HG03432 (cell line): Measurements from ENCODE around the gene NHSL2.

Experiments
- ATAC-seq: cut with Tn5 transposase; IDR thresholded peaks from one replicate; pipeline ENCODE4 v1.9.1; 2021; ENCODE audit warnings: mild to moderate bottlenecking, moderate library complexity; ENCODE audit not compliant: unreplicated experiment

NHSL2 gene

DNA sequence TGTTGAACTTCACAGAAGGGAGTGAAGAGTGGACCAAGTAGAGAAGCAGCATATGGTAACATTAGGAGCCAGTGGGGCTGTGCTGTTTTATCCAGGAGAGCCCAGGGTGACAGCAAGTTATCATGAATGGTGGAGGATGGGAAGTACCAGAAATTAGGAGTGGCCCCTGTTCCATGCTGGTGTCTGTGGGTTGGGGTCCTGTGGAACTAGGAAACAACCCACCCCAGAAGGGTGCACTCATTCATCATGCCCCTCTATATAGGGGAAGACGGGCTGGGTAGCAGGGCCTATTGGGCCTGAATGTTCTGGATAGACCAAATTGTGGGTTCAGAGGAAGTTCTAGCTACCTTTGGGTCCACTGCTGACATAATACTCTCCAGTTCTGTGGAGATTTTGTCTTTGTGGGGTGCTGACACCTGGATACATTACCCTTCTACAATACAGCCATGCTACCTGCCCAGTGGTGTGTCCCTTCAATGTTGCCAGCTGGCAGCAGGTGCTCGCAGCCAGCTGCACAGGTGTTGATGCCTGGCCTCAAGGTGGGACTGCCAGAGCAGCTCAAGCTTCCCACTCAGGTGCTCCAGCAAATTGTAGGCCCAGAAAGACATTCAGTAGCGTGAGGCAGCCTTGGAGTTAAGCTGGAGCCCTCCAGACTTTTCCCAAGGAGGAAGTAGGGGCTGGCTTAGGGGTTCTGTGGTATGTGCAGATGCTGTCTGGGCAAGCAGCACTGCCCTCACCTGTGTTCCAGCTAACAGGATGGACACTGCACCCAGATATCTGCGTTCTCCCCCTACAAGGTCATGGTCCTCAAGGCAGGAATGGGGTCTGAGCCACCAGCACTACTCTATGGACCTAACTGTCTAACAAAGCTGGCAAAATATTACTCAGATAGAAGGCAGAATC lies 106.5 kb downstream of the NHSL2 start:
- no peak for ATAC-seq

DNA sequence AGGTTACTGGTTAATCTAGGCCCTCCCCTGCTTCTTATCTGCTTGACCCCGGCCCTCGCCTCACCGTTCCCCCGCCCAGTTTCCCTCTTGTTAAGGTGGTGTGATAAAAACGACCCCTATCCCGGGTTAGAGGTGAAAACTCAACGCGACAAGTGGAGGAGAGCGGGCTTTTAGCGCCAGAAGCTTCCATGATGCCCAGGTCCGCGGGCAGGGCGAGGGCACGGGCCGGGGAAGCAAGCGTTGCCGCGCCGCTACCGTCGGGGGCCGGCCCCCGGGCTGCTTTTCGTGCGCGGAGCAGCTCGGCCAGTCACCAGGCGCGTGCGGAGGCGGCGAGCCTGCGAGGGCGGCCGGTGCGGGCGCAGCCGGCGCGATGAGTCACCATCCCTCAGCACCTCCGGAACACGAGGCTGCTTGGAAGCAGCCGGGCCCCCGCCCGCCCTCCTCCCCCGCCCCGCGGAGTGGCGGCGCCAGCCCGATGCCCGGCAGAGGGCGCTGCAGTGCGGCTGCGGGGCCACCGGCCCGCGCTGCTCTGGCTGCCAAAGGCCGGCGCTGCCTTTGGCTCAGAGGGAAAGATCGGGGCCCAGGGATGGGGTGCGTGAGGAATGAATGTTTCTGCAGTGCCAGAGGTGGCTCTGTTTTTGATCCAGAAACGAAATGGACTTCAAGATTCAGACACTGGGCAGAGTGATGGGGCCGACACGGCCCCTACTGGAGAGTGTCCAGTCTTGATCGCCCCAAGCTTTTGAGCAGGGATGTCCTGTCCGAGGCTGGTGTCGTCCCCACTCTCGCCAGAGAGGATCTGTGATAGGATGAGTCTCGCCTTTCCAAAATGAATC lies 107.8 kb downstream of the NHSL2 start:
- ATAC-seq, result peak; percentile 80

DNA sequence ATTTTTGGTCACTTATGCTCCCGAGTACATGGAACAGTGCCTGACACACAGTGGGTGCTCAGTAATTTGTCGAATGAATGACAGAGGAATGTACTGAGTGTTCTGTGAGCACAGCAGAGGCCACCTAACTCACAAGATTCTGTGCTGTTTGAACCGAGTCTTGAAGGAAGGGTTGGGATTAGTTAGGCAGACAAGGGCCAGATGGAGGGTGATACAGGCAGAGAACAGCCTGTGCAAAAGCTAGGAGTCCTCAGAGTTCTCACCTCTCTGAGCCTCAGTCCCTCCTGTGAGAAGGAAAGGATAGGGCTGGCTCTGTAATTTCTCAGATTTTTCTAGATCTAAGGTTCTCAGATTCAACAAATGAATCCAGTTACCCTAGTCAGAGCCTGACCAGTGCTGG lies 108.8 kb downstream of the NHSL2 start:
- ATAC-seq, result no peak

DNA sequence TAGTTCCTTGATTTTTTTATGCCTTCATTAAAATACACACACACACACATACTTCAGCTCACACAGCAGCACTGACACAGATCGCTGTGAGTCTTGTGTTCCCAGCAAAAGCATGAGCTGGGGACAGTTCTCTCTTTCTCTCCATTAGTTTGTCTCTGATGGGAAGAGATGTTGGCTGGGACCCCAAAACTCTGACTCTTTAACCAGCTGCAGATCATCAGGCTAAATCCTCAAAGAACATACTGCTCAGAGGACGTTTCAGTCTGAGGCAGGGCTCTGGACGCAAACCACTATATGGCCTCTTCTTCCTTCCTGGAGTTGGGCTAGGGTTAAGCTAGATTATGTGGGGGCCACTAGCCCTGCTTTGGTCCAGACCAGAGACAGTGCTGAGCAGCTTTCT lies 109.6 kb downstream of the NHSL2 start:
- ATAC-seq, result no peak

DNA sequence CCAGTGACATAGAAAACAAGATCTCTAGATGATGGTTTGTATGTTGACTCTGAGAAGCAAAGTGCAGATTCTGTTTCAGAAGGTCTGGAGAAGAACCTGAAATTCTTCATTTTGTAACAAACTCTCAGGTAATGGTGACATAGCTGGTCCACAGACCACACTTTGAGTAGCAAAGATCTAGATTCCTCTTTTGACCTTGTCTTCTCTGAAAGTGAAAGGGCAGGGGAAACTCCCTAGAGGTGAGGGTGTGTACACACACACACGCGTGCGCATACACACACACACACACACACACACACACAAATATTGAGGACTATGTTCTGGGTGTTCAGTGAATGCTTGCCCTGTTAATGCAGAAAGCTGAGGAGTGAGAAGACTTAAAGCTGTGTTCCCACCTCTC lies 110.1 kb downstream of the NHSL2 start:
- ATAC-seq, result peak; percentile 69

DNA sequence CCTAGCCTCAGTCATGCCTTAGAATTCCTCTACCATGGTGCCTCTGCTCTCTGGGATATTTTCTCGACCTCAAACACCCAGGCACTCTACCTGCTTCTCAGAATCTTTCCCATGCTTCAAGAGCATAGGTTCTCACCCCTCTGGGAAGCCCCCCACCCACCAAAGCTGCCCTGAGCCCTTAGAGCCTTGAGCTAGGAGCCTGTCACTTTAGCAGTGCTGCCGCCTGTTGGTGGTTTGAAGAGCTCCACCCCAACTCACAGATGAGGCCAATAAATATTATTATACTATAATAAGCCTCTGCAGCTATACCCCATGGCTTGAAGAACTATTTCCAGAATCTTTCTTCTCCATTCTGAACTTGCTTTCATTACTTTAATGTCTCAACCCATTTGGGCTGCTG lies 111.3 kb downstream of the NHSL2 start:
- no peak for ATAC-seq

DNA sequence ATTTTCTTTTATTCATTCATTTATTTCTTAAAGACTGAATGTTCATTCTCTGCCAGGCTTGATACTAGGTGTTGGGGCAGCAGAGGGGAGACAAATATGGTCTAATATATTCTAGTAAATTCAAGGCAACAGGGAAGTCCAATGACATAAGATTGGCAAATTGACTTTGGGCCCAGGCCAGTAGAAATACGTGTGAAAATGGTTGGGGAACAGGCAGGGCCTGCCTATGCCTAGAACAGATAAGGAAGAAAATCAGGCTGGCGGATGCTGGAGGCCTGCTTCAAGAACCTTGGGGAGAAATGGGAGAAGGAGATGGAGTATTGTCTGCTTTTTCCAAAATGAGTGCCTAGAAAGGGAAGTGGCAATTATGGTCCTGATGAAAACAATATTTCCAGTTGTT lies 112.4 kb downstream of the NHSL2 start:
- no peak for ATAC-seq

DNA sequence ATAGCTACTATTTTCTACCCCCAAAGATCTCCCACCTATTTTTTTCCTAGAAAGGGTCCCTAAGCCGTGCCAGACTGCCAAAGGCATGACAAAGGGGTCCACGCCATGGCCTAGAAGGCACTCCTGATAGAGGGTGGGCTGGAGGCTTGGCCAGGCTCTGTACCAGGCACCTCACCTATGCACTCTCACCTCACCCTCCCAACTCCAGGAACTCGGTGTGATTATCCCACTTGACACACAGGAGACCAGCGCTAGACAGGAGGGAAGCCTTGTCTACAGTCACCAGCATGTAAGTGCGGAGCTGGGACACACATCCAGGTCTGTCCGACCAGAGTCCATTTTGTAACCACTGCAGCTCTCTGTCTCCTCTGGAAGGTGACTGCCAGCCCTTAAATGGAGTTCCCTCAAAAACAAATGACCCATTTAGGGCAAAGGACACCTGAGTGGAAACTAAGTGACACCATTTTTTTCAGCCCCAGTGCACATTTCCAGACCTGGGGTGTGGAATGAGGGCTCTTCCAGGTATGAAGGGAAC lies 114.7 kb downstream of the NHSL2 start:
- ATAC-seq, result no peak

DNA sequence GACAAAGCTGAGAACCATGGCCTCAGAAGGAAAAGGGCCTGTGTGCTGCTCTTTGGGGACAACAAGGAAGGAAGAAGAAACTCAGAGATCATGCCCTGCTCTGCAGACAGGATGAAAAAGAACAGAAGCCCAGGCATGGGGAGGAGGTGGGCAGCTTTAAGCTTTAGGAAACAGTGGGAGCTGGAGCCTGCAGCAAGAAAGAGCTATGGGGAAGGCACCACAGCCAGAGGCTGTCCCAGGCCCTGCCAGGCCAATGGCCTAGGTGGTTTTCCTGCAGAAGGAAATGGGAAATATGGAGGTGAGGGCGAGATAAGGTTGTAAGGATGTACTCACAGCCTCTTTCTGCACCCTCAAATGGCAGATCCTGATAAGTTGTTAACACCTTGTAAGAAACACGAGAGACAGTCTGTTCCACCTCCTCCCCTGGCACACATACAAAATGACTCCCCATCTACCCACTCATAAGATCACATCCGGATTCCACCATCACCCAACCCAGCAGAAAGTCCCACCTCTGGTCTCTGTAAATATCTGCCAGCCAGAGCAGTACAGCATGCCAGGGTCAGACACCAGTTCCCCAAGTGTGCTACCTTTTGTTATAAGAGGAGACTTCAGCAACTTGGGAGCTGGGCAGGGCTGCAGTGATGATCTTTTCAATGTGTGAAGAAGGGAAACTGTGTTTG lies 115.8 kb downstream of the NHSL2 start:
- no peak for ATAC-seq

DNA sequence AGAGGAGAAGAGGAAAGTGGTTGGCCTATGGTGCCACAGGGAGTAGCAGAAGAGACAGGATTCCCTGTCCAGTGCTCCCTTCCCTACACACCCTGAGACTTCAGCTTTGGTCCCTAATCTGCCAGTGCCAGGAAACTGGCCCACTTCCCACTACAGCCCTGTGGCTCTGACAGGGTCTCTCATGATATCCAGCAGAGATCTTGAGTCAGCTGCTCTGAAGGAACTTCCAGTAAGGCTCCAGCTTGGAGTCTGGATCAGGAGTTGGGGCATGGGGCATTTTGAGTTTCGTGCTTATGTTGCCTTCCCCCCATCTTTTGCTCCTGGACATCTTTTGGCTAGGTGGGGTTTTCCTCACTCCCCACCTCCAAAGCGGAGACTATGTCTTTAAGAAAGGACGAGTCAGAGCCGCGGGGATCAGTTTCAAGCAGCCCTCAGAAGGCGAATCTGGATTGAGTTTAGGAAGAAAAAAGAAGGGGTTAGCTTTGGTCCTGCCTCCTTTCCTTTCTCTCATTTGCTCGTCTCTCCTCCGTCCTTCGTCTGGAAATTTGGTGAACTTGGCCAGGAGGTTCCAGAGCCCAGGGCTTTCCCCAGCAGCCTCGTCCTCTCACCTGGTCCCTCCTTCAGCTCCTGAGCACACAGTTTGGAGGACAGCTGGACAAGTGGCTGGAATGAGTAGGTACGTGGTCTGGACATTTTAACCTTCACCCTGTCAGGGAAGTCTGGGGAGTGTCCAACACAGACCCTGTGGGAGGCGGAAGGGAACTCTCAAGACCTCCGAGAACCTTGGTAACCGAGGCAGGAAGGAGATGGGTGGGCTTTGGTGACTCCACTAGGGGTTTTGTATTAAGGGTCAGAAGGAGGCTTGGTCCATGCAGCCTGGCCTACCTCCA lies 116.6 kb downstream of the NHSL2 start:
- no peak for ATAC-seq

DNA sequence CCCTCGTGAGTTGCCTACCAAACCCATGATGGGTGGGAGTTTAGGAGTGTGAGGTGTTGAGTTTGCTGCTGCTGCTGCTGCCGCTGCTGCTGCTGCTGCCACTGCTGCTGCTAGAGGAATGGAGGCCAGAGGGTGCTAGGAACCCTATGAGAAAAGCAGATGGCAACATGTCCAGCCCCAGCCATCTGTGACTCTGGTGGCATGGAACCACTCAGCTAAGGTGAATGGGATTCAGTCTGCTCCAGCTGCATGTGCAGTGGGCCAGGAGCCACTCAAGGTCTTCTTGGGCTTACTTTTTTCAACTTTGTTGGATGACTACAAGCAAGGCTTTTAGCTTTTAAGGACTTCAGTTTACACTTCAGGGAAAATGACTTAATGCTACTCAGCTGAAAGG lies 117.3 kb downstream of the NHSL2 start:
- no peak for ATAC-seq

DNA sequence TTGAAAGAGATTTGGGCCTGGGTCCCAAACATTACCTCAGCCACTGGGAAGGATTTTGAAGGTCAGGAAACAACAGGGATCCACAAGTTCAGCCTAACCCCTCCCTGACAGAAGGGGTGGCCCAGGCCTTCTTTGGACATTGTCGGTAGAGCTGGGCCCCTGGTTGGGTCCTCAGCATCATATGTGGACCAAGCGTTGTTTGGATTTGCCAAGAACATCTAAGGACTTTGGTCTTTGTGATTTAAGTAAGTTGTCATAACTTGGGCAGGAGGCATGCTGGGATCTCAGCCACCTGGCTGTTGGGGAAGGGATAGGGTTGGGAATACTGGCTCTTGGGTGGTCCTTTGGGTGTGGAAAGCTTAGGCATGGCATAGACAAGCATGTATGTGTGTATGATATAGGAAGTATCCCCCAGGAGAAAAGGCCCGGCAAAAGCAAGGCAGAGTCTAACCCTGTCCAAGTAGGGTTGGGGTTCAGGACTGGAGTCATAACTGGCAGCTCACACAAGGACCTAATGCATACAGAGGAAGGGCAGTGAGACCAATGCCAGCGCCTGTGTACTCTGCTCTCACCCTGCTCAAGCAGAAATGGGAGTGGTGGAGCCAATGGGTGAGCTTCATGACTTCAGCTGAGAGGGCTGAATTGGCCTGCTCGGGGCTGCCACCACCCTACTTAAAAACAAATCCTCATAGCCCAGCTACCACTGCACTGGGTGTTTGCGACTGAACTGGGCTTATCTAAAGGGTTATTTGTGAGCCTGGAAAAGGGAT lies 118.2 kb downstream of the NHSL2 start:
- ATAC-seq, result no peak

DNA sequence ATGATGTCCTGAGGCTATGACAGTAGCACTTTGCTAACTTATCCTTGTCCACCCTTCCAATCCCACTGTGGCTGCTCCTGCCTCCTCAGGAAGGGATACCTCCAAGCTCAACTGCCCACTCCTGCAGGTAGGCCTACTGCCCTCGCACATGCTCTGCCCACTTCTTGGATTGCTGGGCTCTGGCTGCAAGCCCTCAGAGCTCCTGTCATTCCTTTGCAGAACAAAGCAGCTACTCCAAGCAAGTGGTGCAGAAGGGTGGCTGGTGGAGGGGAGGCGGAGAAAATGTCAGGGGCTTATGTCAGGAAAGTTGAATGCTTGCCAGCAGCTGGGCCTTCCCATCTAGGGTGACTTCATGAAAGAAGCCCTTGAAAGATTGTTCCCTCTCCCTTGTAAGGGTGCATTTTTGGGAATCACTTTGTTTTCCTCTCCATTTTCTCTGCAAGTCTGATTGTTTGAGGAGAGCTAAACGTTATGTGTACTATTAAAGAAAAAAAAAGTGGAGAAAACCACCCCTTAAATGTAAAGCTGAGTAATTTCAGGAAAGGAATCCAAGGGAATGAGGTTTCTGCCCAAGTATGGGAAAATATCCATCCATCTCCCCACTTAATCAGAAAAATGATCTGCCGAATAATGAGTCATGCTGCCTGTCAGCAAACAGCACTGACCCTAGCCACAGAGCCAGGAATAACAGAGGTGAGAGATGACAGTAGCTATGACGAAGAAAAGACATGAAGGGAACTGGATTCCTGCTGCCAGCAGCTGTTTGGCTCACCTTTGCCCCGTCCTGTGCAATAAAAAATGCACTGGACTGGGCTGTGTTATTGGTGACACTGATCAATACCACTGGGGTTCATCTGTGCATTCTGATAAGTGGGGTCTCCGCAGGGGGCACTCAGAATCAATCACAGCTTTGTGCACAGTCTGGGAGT lies 119.1 kb downstream of the NHSL2 start:
- ATAC-seq, result no peak

DNA sequence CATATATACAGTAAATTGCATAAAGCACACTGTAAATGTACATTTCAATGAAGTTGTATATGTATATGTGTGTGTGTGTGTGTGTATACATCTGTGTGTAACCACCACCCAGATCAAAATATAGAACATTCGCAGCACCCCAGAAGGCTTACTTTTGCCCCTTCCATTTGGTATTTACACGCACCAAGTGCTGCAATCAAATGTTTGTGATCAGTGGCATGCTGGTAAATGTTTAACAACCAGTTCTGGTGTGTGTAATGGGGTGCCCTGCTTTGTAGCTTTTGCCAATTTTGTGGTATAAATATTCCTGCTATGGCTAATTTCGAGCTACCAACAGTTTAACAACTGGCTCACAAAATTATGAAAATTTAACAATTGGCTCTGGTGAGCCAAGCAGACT lies 119.8 kb downstream of the NHSL2 start:
- no peak for ATAC-seq

DNA sequence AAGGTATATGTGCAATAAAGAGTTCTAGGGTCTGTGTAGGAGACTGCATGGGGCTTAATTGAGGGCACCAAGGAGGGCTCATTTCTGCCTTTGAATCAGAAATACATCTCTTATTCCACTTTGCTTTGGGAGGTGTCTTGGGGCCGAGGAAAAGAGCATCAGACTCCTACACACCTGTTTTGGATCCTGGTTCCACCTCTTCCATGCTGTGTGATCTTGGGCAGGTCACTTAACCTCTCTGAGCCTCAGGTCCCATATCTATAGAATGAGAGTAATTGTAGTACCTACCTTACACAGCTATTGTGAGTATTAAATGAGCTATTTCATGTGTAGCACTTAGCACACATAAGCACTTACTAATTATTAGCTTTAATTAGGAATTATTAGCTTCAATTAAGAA lies 120.5 kb downstream of the NHSL2 start:
- no peak for ATAC-seq

DNA sequence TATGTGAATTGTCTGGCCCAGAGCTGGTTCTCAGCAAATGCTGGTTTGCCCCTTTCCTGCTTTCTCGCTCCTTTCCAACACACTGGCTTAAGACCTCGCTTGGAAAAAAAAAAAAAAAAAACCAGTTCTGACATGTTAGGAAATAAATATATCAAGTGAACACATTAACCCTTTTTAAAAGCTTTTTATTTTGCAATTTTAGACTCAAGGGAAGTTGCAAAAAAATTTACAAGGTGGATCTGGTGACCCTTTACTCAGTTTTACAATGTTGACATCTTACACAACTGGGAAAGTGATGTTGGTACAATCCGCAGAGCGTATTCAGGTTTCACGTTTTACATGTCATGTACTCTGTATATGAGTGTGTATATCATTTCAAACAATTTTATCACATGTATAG lies 121.0 kb downstream of the NHSL2 start:
- no peak for ATAC-seq

DNA sequence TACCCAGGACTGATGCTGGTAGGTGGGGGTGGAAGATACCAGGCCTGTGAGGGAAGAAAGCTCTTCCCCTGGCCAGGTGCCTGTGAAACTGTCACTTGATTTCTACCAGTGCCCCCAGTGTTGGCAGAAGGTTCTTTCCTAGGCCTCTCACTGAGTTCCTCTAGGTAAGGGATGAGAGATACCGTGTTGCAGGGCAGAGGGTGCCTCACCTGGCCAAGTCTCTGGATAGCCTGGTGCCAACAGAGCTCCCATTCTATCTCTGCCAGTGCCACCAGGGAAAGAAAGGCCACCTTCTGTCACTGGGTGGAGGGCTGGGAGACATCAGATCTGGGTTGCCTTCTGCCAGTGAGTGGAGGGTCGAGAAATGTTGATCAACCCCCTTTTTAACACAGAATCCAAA lies 127.0 kb downstream of the NHSL2 start:
- no peak for ATAC-seq

DNA sequence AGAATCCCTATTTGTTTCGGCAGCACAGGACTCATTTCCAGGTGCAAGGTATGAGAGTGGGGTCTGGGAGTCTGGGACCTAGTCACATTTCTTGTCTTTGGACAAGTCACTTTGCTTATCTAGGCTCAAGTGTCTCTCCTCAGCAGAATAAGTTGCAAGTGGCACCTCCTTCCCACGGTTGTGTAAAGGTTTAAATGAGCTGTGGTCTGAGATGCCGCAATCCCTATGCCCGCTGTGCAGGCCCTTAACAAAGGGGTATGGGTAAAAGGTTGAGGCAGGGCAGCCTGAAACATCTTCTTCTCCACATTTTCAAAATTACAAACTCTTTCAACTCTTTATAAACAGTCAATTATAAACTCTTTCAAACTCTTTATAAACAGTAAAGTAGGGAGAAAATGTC lies 127.4 kb downstream of the NHSL2 start:
- ATAC-seq, result no peak
